Fibroblast of lung (primary cell): Measurements from ENCODE around the gene TGM4. TPM values are rescaled to one million over a fixed set of nuclear protein-coding genes. Genes with fewer than 3 reads are reported as not detected.

Source experiments
- DNase-seq, 2 donors: peaks; one replicate each; pipeline versions ENCODE4 v3.0.0 to v3.0.0-alpha.2; 2010; ENCODE audit warnings: low read depth in 2 of 2
- H2AFZ ChIP-seq: 2 replicates; pipeline ENCODE4 v1.5.1; 2012; ENCODE audit warnings: low read length, control low read depth, inconsistent platforms
- H3K27ac ChIP-seq: 2 replicates; pipeline ENCODE4 v1.5.1; 2011; ENCODE audit warnings: low read length, control low read depth; ENCODE audit not compliant: insufficient read depth
- H3K27me3 ChIP-seq: 2 replicates; pipeline ENCODE4 v1.5.1; 2011; ENCODE audit warnings: mild to moderate bottlenecking, low read length; ENCODE audit not compliant: control insufficient read depth, insufficient read depth
- H3K36me3 ChIP-seq: 2 replicates; pipeline ENCODE4 v1.5.1; 2011; ENCODE audit warnings: low read length; ENCODE audit not compliant: control insufficient read depth, insufficient read depth
- H3K4me1 ChIP-seq: 2 replicates; pipeline ENCODE4 v1.5.1; 2011; ENCODE audit warnings: low read length; ENCODE audit not compliant: control insufficient read depth, insufficient read depth; ENCODE audit errors: extremely low read depth
- H3K4me2 ChIP-seq: 2 replicates; pipeline ENCODE4 v1.5.1; 2011; ENCODE audit warnings: low read length, control low read depth; ENCODE audit not compliant: insufficient read depth; ENCODE audit errors: extremely low read depth
- H3K4me3 ChIP-seq, 4 experiments: fragments of 200-600 bp in 1 of 4; sonication (generic) in 1 of 4; replicated peaks in 1 of 4; 2 replicates each; pipeline ENCODE4 v1.5.1; 2011 to 2016; ENCODE audit warnings: low read length in 4 of 4, low read depth in 3 of 4, mild to moderate bottlenecking in 3 of 4, control low read depth in 2 of 4, inconsistent platforms in 1 of 4, mixed read lengths in 1 of 4; ENCODE audit not compliant: insufficient read depth in 1 of 4; ENCODE audit errors: control extremely low read depth in 1 of 4
- H3K79me2 ChIP-seq: 2 replicates; pipeline ENCODE4 v1.5.1; 2012; ENCODE audit warnings: mild to moderate bottlenecking, low read length, inconsistent platforms; ENCODE audit not compliant: control insufficient read depth, insufficient read depth
- H3K9ac ChIP-seq: 2 replicates; pipeline ENCODE4 v1.5.1; 2011; ENCODE audit warnings: mild to moderate bottlenecking, low read length, control low read depth; ENCODE audit not compliant: insufficient read depth
- H3K9me3 ChIP-seq: 2 replicates; pipeline ENCODE4 v1.5.1; 2012; ENCODE audit warnings: low read depth, low read length; ENCODE audit not compliant: control insufficient read depth, insufficient read depth
- H4K20me1 ChIP-seq: 2 replicates; pipeline ENCODE4 v1.5.1; 2011; ENCODE audit warnings: low read length; ENCODE audit not compliant: control insufficient read depth, insufficient read depth; ENCODE audit errors: extremely low read depth
- CTCF ChIP-seq, 2 donors: IDR thresholded peaks in 1 of 2; conservative IDR thresholded peaks in 1 of 2; 1 replicate in 1 of 2; 2 replicates in 1 of 2; pipeline ENCODE4 v1.5.1; 2011 to 2012; ENCODE audit warnings: low read length in 2 of 2, control low read depth in 1 of 2, inconsistent platforms in 1 of 2, low read depth in 1 of 2, mild to moderate bottlenecking in 1 of 2
- EZH2 ChIP-seq: IDR thresholded peaks from 2 replicates; pipeline ENCODE4 v1.5.1; 2012; ENCODE audit warnings: low read length, control low read depth, mild to moderate bottlenecking; ENCODE audit errors: missing control alignments
- polyA plus RNA-seq, 2 donors: library from polyadenylated mRNA; depleted of rRNA in 1 of 2; stranded (reverse) in 1 of 2; unstranded in 1 of 2; fragments of >200 nt; gene quantifications; 2 replicates each; pipeline ENCODE4 v1.2.1, GENCODE V29; 2011 to 2012; ENCODE audit warnings: missing spikeins in 1 of 2
- total RNA-seq: library from RNA; depleted of rRNA; stranded (reverse); fragments of >200 nt; gene quantifications from 2 replicates; pipeline ENCODE4 v1.2.1, GENCODE V29; 2014

Gene TGM4
- total and polyA plus RNA-seq, 2 donors (not counting 1 experiment from before 2014, with no cell fraction given) = not detected

GRCh38 chr3:44931791-44932190, 57.4 kb downstream of the TGM4 start:
- no peaks in the 10 kb centered on the region for H3K4me1 ChIP-seq
- H2AFZ ChIP-seq = no peak overlapping the region
- H3K36me3 ChIP-seq = peaks cover 16% of the 10 kb centered on the region
- no peak overlapping the region for H3K27ac ChIP-seq
- H3K9me3 ChIP-seq = no peaks in the 10 kb centered on the region
- no peak for DNase-seq
- no peak overlapping the region for H3K4me3 ChIP-seq
- H4K20me1 ChIP-seq = no peaks in the 10 kb centered on the region
- no peak overlapping the region for H3K9ac ChIP-seq
- no peaks in the 10 kb centered on the region for H3K79me2 ChIP-seq
- TF ChIP-seq EZH2 (no peak), CTCF (conservative IDR thresholded peaks at IDR 0.05 in 1 of 2, IDR thresholded peaks at IDR 0.05 in 1 of 2; ENCODE audit: low read depth in 1 of 2, low read length in 2 of 2) (no peak)
- no peak overlapping the region for H3K4me2 ChIP-seq
- H3K27me3 ChIP-seq = no peaks in the 10 kb centered on the region

GRCh38 chr3:44932271-44932670, 57.9 kb downstream of the TGM4 start:
- Histone ChIP-seq H3K4me2 (no peak overlapping the region), H3K36me3 (peaks cover 16% of the 10 kb centered on the region)
- no peak for DNase-seq

More at GRCh38 chr3:44932271-44932670, 57.9 kb downstream of the TGM4 start:
- no peaks in the 10 kb centered on the region for H3K27me3 ChIP-seq
- TF ChIP-seq CTCF (conservative IDR thresholded peaks at IDR 0.05 in 1 of 2, IDR thresholded peaks at IDR 0.05 in 1 of 2; ENCODE audit: low read depth in 1 of 2, low read length in 2 of 2) (no peak), EZH2 (no peak)
- H3K9me3 ChIP-seq = no peaks in the 10 kb centered on the region
- H4K20me1 ChIP-seq = no peaks in the 10 kb centered on the region
- no peaks in the 10 kb centered on the region for H3K79me2 ChIP-seq
- H3K4me1 ChIP-seq = no peaks in the 10 kb centered on the region
- H3K9ac ChIP-seq = no peak overlapping the region
- no peak overlapping the region for H3K4me3 ChIP-seq
- H3K27ac ChIP-seq = no peak overlapping the region
- no peak overlapping the region for H2AFZ ChIP-seq
